Measurements from ENCODE around the gene TRPM8.

GRCh38 chr2:233940376-233941276 lies 23.5 kb downstream of the TRPM8 start:
- TF ChIP-seq CTCF (IDR thresholded peaks at IDR 0.05) (no peak), POLR2A (IDR thresholded peaks at IDR 0.05) (no peak)

Measured in prostate gland (tissue), 2 donors.